Upper lobe of left lung (tissue), 6 donors: ENCODE measurements around the gene CFAP45. TPM values are rescaled to one million over a fixed set of nuclear protein-coding genes. Genes with fewer than 3 reads are reported as not detected.

Experiments used
- ATAC-seq, 2 donors: fragments of 200-7000 bp; cut with Tn5 transposase; one replicate each; pipeline ENCODE4 v1.9.1; 2022; ENCODE audit warnings: mild to moderate bottlenecking in 2 of 2, moderate library complexity in 2 of 2; ENCODE audit not compliant: low FRiP score in 2 of 2
- DNase-seq, 2 donors: peaks; one replicate each; pipeline ENCODE4 v3.0.0-alpha.2; 2019 to 2020
- H3K27ac ChIP-seq, 4 donors: fragments of 200-600 bp; sonication (generic); one replicate each; pipeline ENCODE4 v1.5.1; 2016 to 2019
- H3K27me3 ChIP-seq, 4 donors: fragments of 200-600 bp; sonication (generic); one replicate each; pipeline ENCODE4 v1.5.1; 2017 to 2019
- H3K36me3 ChIP-seq, 4 donors: fragments of 200-600 bp; sonication (generic); one replicate each; pipeline ENCODE4 v1.5.1; 2016 to 2019
- H3K4me1 ChIP-seq, 4 donors: fragments of 200-600 bp; sonication (generic); one replicate each; pipeline ENCODE4 v1.5.1; 2018 to 2019
- H3K4me3 ChIP-seq, 4 donors: fragments of 200-600 bp; sonication (generic); one replicate each; pipeline ENCODE4 v1.5.1; 2017 to 2019; ENCODE audit warnings: mild to moderate bottlenecking in 2 of 4, moderate library complexity in 1 of 4
- H3K9me3 ChIP-seq, 4 donors: fragments of 200-600 bp; sonication (generic); one replicate each; pipeline ENCODE4 v1.5.1; 2018 to 2019
- CTCF ChIP-seq, 6 experiments: fragments of 450-650 bp in 4 of 6; fragments of 200-600 bp in 2 of 6; sonication (generic) in 2 of 6; IDR thresholded peaks; one replicate each; pipeline ENCODE4 v1.5.1; 2016 to 2019; ENCODE audit warnings: antibody characterized with exemption in 6 of 6
- EP300 ChIP-seq, 4 donors: sonication (generic); formaldehyde crosslinking; IDR thresholded peaks; one replicate each; pipeline ENCODE4 v1.5.1; 2017; ENCODE audit warnings: antibody characterized with exemption in 4 of 4, control low read depth in 2 of 4
- POLR2A ChIP-seq, 4 donors: fragments of 450-650 bp; IDR thresholded peaks; one replicate each; pipeline ENCODE4 v1.5.1; 2016 to 2017; ENCODE audit warnings: antibody characterized with exemption in 4 of 4, mild to moderate bottlenecking in 2 of 4
- POLR2AphosphoS5 ChIP-seq, 2 donors: sonication (generic); formaldehyde crosslinking; IDR thresholded peaks; one replicate each; pipeline ENCODE4 v1.5.1; 2017; ENCODE audit warnings: antibody characterized with exemption in 2 of 2
- WGBS, 2 donors: methylation state at CpG; one replicate each; pipeline ENCODE4 v1.1.5; 2017 to 2018; 5-methylcytosine and 5-hydroxymethylcytosine counted together
- total RNA-seq, 6 donors: library from RNA; depleted of rRNA in 4 of 6; stranded (reverse); fragments of >200 nt in 4 of 6; gene quantifications; one replicate each; pipeline versions ENCODE4 v1.1.0 to v1.2.1, GENCODE V29; 2016 to 2021
- donor health status: DM: no; HTN: no; CAD: no; lungs with moderate emphysema.
- donor health status: DM: no; HTN: yes; CAD: no; lungs with severe emphysema.

The CFAP45 gene
- total RNA-seq, 6 donors from 2014 or later = 1.2 to 34.6 (median 9.0) TPM

- ATAC-seq = no peak
- peaks cover 21 to 58% (median 49%) of the 10 kb centered on the region in 4 donors for H3K36me3 ChIP-seq
- 58 to 59% methylated on average over 5 of the region's 5 CpGs for WGBS, 2 donors
- peak overlapping the region in 3 of 4 donors; percentile 14 to 97 (median 81) for H3K27ac ChIP-seq
- peaks cover 70 to 96% (median 93%) of the 10 kb centered on the region in 4 donors for H3K4me1 ChIP-seq
- no peak overlapping the region for H3K4me3 ChIP-seq
- TF ChIP-seq EP300 (IDR thresholded peaks at IDR 0.05) = no peak
- no peak for TF ChIP-seq POLR2AphosphoS5 (IDR thresholded peaks at IDR 0.05)
- TF ChIP-seq POLR2A (IDR thresholded peaks at IDR 0.05) = no peak
- no peak for TF ChIP-seq CTCF (IDR thresholded peaks at IDR 0.05)
- H3K27me3 ChIP-seq = no peaks in the 10 kb centered on the region
- no peaks in the 10 kb centered on the region for H3K9me3 ChIP-seq
- DNase-seq = no peak
Measured at GRCh38 chr1:159917533-159918351, 17.8 kb upstream of the CFAP45 start.

- H3K27ac ChIP-seq = peak overlapping the region; percentile 56 to 97 (median 72)
- peaks cover 21 to 56% (median 48%) of the 10 kb centered on the region in 4 donors for H3K36me3 ChIP-seq
- H3K4me1 ChIP-seq = peaks cover 61 to 96% (median 92%) of the 10 kb centered on the region in 4 donors
- no peak overlapping the region for H3K4me3 ChIP-seq
- H3K27me3 ChIP-seq = no peaks in the 10 kb centered on the region
- WGBS, 2 donors = 58 to 63% methylated on average over 9 of the region's 9 CpGs
- TF ChIP-seq POLR2AphosphoS5 (IDR thresholded peaks at IDR 0.05) (no peak), EP300 (IDR thresholded peaks at IDR 0.05) (no peak), POLR2A (IDR thresholded peaks at IDR 0.05) (no peak), CTCF (IDR thresholded peaks at IDR 0.05) (no peak)
- peak in 1 of 2 donors; percentile 25 for ATAC-seq
- no peak for DNase-seq
- H3K9me3 ChIP-seq = no peaks in the 10 kb centered on the region
Measured at GRCh38 chr1:159916242-159917051, 16.5 kb upstream of the CFAP45 start.

GRCh38 chr1:159915571-159916241, 15.7 kb upstream of the CFAP45 start:
- peak overlapping the region; percentile 56 to 97 (median 75) for H3K27ac ChIP-seq
- DNase-seq = no peak
- H3K4me1 ChIP-seq = peaks cover 60 to 96% (median 92%) of the 10 kb centered on the region in 4 donors
- H3K4me3 ChIP-seq = no peak overlapping the region
- no peaks in the 10 kb centered on the region for H3K27me3 ChIP-seq
- H3K9me3 ChIP-seq = no peaks in the 10 kb centered on the region
- 52 to 63% methylated on average over 5 of the region's 5 CpGs for WGBS, 2 donors
- H3K36me3 ChIP-seq = peaks cover 21 to 55% (median 44%) of the 10 kb centered on the region in 4 donors
- ATAC-seq = no peak
- TF ChIP-seq POLR2AphosphoS5 (IDR thresholded peaks at IDR 0.05) = no peak
- TF ChIP-seq EP300 (IDR thresholded peaks at IDR 0.05) = no peak
- no peak for TF ChIP-seq POLR2A (IDR thresholded peaks at IDR 0.05)
- no peak for TF ChIP-seq CTCF (IDR thresholded peaks at IDR 0.05)

GRCh38 chr1:159914252-159915018, 14.5 kb upstream of the CFAP45 start:
- WGBS, 2 donors = 74% methylated on average over 10 of the region's 10 CpGs
- Histone ChIP-seq H3K4me1 (peaks cover 60 to 95% (median 92%) of the 10 kb centered on the region in 4 donors), H3K27me3 (no peaks in the 10 kb centered on the region), H3K27ac (peak overlapping the region; percentile 69 to 97 (median 82)), H3K4me3 (no peak overlapping the region), H3K9me3 (no peaks in the 10 kb centered on the region), H3K36me3 (peaks cover 12 to 42% (median 33%) of the 10 kb centered on the region in 4 donors)
- ATAC-seq (peak in 1 of 2 donors; percentile 27), DNase-seq (no peak)
- TF ChIP-seq POLR2A (IDR thresholded peaks at IDR 0.05) = no peak
- no peak for TF ChIP-seq CTCF (IDR thresholded peaks at IDR 0.05)
- no peak for TF ChIP-seq POLR2AphosphoS5 (IDR thresholded peaks at IDR 0.05)
- no peak for TF ChIP-seq EP300 (IDR thresholded peaks at IDR 0.05)
